HG02678 (cell line): ENCODE results near the gene UGT2B7.

Experiments
- ATAC-seq: cut with Tn5 transposase; IDR thresholded peaks from one replicate; pipeline ENCODE4 v1.9.1; 2021; ENCODE audit warnings: mild to moderate bottlenecking, moderate library complexity; ENCODE audit not compliant: unreplicated experiment

Gene UGT2B7

GRCh38 chr4:69147334-69147733 is 51.1 kb downstream of the UGT2B7 start:
- ATAC-seq, result no peak

DNA sequence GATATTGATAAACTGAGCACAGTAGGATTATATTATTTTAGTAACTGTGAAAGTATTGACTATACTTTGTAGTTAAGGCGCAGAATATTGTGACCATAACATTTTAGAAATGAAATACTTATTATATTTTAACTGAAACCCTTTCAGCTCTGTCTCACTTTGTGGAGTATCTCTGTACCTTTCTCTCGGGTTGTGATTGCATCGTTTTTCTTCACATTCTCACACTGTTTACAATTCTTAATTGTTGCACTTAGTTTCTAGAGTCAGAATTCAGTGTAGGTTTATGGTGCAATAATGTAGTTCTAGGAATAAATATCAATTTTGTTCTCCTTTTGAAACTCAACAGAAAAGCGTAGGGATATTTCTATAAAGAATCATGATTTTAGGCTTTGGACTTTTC is 57.7 kb downstream of the UGT2B7 start:
- ATAC-seq, result no peak

- no peak for ATAC-seq
Measured at GRCh38 chr4:69156913-69157312, 60.6 kb downstream of the UGT2B7 start.
